Bronchial smooth muscle cell (primary cell): Measurements from ENCODE around the gene ELF4. TPM values are rescaled to one million over a fixed set of nuclear protein-coding genes. Genes with fewer than 3 reads are reported as not detected.

Experiments
- total RNA-seq: library from RNA; depleted of rRNA; stranded (reverse); fragments of >200 nt; gene quantifications from 2 replicates; pipeline ENCODE4 v1.2.1, GENCODE V29; 2014

ELF4 gene
- 6.1 and 7.8 TPM in 2 replicates for total RNA-seq

DNA sequence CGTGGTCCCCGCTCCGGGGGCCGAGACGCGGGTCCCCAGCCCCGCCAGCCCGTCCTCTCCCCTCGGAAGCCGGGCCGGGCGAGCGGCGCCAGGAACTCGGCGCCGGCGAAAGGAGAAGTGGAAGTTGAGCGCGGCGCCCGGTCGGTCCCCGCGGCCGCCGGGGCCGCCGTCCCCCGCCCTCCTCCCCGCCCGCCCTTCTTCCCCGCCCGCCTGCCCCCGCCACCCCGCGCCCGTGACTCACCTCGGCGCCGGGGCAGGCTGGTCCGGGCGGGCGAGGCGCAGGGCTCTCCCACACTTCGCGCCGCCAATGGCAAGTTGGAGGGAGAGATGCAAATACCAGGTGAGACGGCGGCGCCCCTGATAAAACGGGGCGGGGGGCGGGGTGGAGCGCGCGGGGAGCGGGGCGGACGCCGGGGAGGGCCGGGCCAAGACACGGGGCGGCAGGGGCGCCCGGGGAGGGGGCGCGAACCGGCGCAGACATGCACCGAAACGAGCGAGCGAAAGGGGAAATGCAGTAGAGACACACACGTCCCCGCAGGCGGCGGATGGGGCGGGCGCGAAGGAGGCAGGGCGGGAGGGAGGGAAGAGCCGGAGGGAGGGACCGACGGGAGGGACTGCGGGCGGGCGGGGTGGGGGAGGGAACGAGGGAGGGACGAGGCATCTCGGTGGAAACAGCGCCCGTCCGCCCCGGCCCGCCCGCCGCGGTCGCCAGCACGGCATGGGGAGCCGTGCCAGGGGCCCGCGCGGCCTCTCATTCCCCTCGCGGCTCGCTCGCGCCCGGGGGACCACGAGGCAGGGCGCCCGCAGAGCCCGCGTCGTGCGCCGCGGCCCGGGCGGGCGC lies at the start of gene ELF4:
ELF4 (minus strand) TSS at position 119 of the 841 bp plus-strand sequence. CDS start 29,167 bp downstream, outside the sequence.

Other genes with a start within 250 kb of the ELF4 start
- gene UTP14A, start 204.3 kb downstream of the ELF4 start, total RNA-seq: 11.4 and 15.6 TPM in 2 replicates
- 1.9 and 3.3 TPM in 2 replicates for gene BCORL1, start 127.9 kb downstream of the ELF4 start, total RNA-seq
- gene AIFM1, start 55.3 kb upstream of the ELF4 start, total RNA-seq: 18.4 and 24.1 TPM in 2 replicates
- 2.5 and 4.4 TPM in 2 replicates for gene RAB33A, start 61.5 kb upstream of the ELF4 start, total RNA-seq
- gene ZNF280C, start 158.4 kb upstream of the ELF4 start, total RNA-seq: 1.0 and 1.9 TPM in 2 replicates
- gene SLC25A14, start 229.4 kb upstream of the ELF4 start, total RNA-seq: 10.4 and 14.2 TPM in 2 replicates